Measurements from ENCODE around the gene NR1D2. TPM values are rescaled to one million over a fixed set of nuclear protein-coding genes. Genes with fewer than 3 reads are reported as not detected.

NR1D2 gene
- total RNA-seq: 20.7 and 21.8 TPM in 2 replicates

GRCh38 chr3:23944861-23945662 is at the start of gene NR1D2:
NR1D2 (plus strand) TSS chr3:23945286; CDS start chr3:23945579, 293 bp downstream.

DNA sequence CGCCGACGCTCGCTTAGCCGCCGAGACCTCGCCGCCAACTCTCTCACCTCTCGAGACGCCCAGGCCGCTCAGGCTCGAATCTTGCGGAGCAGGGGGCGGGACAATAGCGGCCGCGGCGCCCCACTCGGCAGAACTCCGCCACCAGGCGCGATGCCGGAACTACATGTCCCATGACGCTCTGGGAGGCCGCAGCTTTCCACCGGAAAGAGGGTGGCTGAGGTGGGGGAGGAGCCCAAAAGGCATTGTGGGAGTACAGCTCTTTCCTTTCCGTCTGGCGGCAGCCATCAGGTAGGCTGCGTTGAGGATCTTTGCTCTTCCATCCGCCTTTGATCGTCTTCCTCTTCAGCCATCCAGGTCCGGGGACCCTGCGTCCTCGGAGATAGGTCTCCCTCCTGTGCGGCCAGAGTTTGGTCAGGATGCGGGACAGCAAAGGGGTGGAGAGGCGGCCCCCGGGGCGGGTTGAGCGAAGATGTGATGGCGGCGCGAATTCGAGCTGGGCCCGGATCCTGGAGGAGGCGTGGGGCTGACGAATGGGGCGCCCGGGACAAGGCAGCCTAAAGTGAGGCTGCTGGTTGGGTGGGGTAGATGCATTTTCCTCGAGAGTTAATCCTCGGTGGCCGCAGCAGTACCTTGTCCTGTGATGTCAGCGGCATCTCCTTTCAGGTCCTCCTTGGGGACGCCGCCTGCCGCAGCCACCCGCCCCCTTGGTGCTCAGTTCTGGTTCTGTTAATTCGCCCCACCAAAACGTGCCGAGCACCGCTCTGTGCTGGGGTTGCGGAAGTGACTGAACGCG is 28.0 kb upstream of the NR1D2 start, which contains the start of the genes NKIRAS1 and RPL15:
Gene NKIRAS1 (minus strand): TSS at position 105 of the 793 bp plus-strand sequence. CDS start 6,086 bp downstream, outside the sequence.
Gene RPL15 (plus strand): TSS at position 247 of the 793 bp plus-strand sequence. CDS start 728 bp downstream, outside the sequence.

Other genes starting within 250 kb of the NR1D2 start
- gene UBE2E1, start 139.3 kb upstream of the NR1D2 start, total RNA-seq: 112 and 116 TPM in 2 replicates
- 6.2 and 6.4 TPM in 2 replicates for gene NKIRAS1, start 28.3 kb upstream of the NR1D2 start, total RNA-seq
- gene RPL15, start 28.2 kb upstream of the NR1D2 start, total RNA-seq: 1,392 and 3,365 TPM in 2 replicates